ENCODE measurements around the gene ACVRL1. TPM values are rescaled to one million over a fixed set of nuclear protein-coding genes. Genes with fewer than 3 reads are reported as not detected.

Gene ACVRL1
- total RNA-seq, result 4.9 TPM

GRCh38 chr12:51907083-51907855, at the start of gene ACVRL1:
Gene ACVRL1, plus strand, starts transcription at chr12:51907504. Its CDS starts 4,971 bp downstream, at chr12:51912475.
- ATAC-seq, result peak; percentile 17

DNA sequence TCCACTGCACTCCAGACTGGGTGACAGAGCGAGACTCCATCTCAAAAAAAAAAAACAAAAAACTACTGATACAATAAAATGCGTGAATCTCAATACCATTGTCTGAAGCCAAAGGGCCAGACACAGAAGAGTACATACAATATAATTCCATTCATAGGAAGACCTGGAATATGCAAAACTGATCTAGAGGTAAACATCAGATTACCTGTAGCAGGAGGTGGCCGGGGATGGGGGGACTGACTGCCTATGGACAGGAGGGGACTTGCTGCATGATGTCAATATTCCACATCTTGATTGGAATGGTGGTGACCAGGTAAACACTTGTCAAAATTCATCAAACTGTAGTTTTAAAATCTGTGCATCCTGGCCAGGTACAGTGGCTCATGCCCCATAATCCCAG, 46.3 kb upstream of the ACVRL1 start:
- no peak for ATAC-seq

- ATAC-seq, result no peak
Measured at GRCh38 chr12:51862947-51863346, 44.4 kb upstream of the ACVRL1 start.

DNA sequence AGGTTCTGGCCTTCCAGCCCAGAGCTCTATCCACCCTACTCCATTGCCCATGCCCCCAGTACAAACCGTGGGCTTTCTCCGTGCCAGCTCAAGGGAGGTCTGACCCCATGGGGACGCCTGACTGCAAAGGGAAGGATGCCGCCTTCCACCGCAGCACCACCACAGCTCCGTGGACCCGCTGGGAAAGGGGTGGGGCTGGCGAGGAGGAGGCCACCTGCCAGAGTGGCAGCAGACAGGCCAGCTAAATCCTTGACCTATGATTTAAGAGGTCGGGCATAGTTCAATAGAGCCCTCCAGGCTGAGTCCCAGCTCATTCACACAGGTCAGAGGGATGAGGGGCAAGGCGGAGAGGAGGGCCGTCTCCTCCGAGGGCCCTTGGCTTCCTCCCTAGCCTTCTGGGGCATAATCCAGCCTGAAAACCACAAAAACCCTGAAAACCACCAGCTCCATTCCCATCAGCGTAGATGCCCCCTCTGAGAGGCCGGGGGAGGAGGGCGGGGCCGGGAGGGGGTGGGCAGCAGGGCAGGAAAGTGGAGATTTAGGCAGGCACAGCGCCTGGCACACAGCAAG, 43.9 kb upstream of the ACVRL1 start:
- no peak for ATAC-seq

DNA sequence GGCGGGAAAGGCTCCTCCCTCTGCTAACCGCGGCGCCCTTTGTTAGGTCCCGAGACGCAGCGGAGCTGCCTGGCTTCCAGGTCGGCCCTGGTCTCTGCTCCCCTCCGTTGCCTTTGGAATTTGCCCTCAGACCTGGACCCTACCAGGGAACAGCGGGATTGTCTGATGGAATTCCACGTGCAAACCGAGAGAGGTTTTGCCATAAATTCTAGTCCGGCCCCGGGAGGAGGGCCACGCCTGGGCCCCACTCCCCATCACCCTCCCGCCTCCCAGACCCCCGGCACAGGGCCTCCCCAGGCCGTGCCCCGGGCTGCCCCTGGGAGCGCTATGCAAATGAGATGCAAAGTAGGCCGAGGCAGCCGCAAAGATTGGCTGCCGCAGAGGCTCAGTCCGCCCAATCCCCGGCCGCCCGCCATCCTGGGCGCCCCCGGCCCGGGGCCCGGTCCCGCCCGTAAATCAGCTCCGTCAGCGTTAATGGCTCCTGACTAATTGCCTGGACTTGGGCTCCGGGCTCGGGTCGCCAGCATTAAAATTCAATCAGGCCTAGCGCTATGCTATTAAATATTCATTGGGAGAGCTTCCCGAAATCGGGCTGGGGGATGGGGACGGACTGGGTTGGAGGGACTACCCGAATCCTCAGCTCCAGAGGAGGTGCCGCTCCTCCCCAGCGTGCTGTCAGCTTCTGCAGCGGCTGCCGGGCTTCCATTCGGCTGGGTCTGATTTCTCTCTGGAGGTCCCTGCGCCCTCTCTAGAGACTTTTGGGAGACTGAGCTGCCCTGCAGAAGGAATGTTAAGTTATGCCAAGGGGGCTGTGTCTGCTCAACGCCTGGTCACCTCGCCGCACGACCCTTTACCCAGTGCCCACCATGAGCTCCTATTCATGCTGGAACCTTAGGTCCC, 43.1 kb upstream of the ACVRL1 start:
- ATAC-seq, result peak; percentile 32

GRCh38 chr12:51864833-51865670, 42.3 kb upstream of the ACVRL1 start:
- ATAC-seq, result no peak

GRCh38 chr12:51865757-51866270, 41.5 kb upstream of the ACVRL1 start:
- ATAC-seq, result no peak

DNA sequence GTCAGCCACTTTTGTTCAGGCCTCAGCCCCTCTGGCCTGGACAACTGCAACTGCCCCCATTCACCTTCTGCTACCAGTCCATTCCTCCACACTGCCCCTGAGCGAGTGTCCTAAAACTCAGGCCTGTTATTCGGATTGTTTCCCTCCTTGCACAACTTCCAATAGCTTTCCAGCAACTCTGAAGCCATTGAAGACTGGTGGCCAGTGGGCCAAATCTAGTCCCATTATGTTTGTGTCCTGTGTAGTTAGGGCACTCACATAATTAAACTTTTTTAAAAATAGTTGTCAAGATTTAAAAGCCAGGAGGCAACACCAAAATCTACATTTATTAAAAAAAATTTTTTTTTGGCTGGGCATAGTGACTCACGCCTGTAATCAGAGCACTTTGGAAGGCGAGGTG, 41.0 kb upstream of the ACVRL1 start:
- no peak for ATAC-seq

DNA sequence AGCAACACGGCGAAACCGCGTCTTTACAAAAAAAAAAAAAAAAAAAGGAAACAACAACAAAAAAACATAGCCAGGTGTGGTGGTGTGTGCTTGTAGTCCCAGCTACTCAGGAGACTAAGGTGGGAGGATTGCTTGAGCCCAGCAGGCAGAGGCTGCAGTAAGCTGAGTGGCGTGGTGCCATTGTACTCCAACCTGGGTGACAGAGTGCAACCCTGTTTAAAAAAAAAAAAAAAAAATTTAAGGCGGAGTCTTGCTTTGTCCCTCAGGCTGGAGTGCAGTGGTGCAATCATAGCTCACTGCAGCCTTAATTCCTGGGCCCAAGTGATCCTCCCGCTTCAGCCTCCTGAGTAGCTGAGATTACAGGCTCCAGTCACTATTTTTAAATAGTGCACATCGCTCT, 40.5 kb upstream of the ACVRL1 start:
- ATAC-seq, result no peak

DNA sequence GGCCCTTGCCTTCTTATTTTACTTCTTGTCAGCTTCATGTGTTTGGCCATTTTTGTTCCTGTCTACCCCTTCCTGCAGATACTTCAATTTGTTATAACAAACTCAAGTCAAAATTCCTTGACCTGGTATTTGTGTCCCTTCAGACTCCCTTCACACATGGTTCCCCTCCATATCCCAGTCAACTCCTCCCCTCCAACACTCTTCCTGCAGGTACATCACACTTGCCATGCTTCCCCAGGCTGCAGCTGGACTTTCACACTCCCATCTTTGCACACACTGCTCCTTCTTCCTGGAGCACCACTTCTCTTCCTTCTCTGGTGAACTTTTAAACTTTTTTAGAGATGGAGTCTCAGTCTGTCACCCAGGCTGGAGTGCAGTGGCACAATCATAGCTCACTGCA, 39.9 kb upstream of the ACVRL1 start:
- ATAC-seq, result no peak

GRCh38 chr12:51867796-51868428, 39.4 kb upstream of the ACVRL1 start:
- ATAC-seq, result no peak

- peak; percentile 28 for ATAC-seq
Measured at GRCh38 chr12:51868821-51869495, 38.3 kb upstream of the ACVRL1 start.

- no peak for ATAC-seq
Measured at GRCh38 chr12:51869496-51869865, 37.8 kb upstream of the ACVRL1 start.

DNA sequence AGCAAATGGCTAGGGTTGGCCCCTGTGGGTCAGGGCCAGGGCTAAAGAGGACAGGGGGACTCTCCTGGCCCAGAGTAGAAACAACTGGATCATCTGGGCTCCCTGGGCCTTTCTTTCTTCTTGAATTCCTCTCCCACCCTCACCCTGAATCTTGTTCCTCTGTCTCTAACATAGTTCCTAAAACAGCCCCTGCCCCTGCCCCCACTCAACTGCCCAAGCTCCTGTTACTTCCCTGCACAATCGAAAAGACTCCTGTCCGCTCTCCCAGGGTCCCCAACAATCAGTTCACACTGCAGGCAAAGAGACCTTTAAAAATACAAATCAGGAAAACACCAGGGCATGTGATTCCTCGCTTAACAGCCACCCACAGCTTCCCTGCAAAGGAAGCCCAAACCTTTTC, 37.4 kb upstream of the ACVRL1 start:
- ATAC-seq, result no peak

- no peak for ATAC-seq
Measured at GRCh38 chr12:51870504-51870903, 36.8 kb upstream of the ACVRL1 start.

DNA sequence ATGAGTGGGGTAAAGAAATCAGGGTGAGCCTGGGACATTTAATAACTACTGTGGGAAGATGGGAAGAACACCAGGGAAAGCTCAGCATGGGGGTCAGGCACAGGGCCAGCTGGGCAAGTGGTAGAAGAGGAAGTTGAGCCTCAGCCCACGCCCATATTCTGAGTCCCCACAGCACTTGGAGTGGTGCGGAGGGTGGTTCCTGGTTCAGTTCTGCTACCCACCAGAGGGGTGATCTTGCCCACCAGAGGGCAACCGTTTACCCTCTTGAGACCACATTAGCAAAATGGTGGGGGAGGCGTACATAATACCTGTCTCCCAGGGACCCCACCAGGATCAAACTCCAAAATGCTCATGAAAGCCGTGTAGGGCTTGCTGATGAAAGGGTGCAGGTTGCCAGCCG, 36.2 kb upstream of the ACVRL1 start:
- no peak for ATAC-seq

GRCh38 chr12:51871918-51872688, 35.2 kb upstream of the ACVRL1 start:
- no peak for ATAC-seq

GRCh38 chr12:51872689-51872981, 34.7 kb upstream of the ACVRL1 start:
- no peak for ATAC-seq

DNA sequence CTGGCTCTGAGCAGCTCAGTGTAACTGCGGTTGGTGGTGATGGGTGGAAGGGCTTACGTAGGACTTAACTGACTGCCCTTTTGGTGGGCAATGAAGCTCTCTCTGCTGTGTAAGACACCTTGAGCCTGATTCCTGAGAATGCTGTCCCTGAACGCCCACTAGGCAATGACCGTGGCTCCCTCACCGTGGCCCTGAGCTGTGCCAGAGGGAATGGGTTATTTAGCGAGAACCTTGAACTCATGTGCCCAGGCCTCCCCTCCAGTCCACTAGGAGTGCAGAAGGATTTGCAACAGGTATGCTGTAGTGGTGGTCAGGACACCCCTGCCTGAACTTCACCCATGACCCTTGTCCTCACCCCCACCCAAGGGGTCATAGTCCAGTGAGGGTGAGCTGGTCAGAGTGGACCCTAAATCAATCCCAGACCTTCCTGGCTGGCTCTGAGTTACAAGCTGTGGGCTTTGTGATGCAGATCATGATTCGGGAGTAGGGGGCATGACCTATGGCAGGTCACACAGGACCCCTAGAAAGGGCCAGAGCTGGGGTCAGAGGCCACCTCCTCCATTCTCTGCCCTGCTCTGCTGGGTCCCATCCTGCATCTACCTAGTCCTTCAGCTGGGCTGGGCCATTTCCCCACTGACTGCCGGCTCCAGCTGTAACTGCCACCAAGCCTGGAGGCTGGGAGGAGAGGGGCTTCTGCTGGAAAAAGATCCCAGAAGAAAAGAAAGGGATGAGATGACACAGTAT, 33.9 kb upstream of the ACVRL1 start:
- ATAC-seq, result no peak

GRCh38 chr12:51874000-51874399, 33.3 kb upstream of the ACVRL1 start:
- ATAC-seq, result no peak
